Lower lobe of right lung (tissue), 2 donors: ENCODE data around the gene CSNK1D. TPM values are rescaled to one million over a fixed set of nuclear protein-coding genes. Genes with fewer than 3 reads are reported as not detected.

Experiments used
- ATAC-seq, 2 donors: fragments of 200-7000 bp; cut with Tn5 transposase; one replicate each; pipeline ENCODE4 v1.9.1; 2020 to 2022; ENCODE audit warnings: mild to moderate bottlenecking in 2 of 2, moderate library complexity in 2 of 2
- DNase-seq: peaks from one replicate; pipeline ENCODE4 v3.0.0-alpha.2; 2020
- H3K27ac ChIP-seq: fragments of 200-600 bp; one replicate; pipeline ENCODE4 v1.8.0; 2022
- H3K27me3 ChIP-seq: fragments of 200-600 bp; one replicate; pipeline ENCODE4 v1.8.0; 2022; ENCODE audit warnings: low read depth
- H3K36me3 ChIP-seq: fragments of 200-600 bp; one replicate; pipeline ENCODE4 v1.8.0; 2022; ENCODE audit warnings: mild to moderate bottlenecking
- H3K4me1 ChIP-seq: fragments of 200-600 bp; one replicate; pipeline ENCODE4 v1.8.0; 2022
- H3K4me3 ChIP-seq: fragments of 200-600 bp; one replicate; pipeline ENCODE4 v1.8.0; 2022; ENCODE audit warnings: mild to moderate bottlenecking
- H3K9me3 ChIP-seq: fragments of 200-600 bp; one replicate; pipeline ENCODE4 v1.8.0; 2022
- intact Hi-C: fragments of 100-400 bp; cut with DNase I; formaldehyde crosslinking; loops from one replicate; pipeline ENCODE4 v1.11.0; 2022
- total RNA-seq: library from RNA; stranded (reverse); fragmentation: NEBNext Ultra II Directional; extraction: Animal tissue kit (Norgen Biotek cat#: 25700); gene quantifications from one replicate; pipeline ENCODE4 v1.2.1, GENCODE V29; 2021
- TF ChIP-seq, protein P1 (sequence below): fragments of 200-600 bp; IDR thresholded peaks from one replicate; pipeline ENCODE4 v1.8.0; 2022; ENCODE audit warnings: antibody characterized with exemption, mild to moderate bottlenecking
- donor health status: DM: no; HTN: yes; CAD: no; lungs with severe emphysema.

CSNK1D gene
- total RNA-seq, 1 donor from 2014 or later = 146 TPM

DNA sequence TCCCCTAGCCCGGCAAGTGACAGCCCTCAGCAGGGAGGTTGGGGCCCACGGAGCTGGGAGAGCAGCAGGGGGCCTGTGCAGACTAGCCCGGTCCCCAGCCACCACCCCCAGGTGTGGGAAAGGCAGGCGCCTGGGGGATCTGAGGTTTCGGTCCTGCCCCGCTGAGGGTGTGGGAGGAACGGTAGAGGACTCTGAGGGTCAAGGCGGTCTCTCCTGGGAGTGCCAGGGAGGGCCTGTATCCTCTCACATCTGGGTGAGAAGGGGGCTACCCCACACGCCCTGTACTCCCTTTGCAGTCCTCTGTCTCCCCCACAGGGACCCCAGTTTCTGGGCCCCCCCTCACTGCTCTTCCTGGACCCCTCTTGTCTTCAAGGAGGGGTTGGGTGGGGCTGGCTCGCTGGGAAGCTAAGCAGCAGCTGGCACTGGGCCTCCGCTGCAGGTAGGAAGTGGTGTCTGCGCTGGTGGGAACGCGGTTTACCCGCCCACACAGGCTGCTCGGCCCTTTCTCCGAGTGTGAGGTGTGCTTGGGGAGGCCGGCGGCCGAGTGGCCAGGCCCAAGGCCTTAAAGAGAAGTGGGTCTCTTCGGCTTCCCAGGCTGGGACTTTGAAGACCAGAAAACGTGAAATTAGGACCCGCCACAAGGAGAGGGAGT is 28.5 kb upstream of the CSNK1D start:
- no peaks in the 10 kb centered on the region for H3K27me3 ChIP-seq

DNA sequence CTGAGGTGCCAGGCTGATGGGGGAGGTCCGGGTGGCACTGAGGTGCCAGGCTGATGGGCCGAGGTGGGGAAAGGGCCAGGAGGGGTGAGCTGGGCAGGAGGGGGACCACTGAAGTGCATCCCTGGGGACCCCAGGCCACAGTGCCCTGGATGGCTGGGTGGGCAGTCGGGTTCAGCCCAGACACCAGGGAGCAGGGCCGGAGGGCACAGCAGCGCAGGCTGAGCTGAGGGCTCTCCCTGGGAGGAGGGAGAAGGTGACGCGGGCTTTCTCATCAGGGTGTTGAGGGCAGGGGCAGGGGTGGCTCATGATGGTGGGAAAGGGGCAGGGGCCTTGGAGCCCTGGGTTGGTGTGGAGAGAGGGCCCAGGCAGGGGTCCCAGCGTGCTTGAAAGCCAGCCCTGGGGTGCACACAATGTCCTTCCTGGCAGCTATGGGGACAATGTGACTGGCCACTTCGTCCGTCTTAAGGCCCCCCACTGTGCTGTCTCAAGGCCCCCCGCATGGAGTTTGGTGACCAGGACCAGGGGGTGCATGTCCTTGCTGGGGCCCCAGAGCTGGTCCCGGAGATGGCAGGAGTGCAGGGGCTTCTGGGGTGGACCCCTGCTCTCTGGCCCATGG is 27.9 kb upstream of the CSNK1D start:
- no peak for ATAC-seq
- peaks cover 41% of the 10 kb centered on the region for H3K4me1 ChIP-seq
- no peaks in the 10 kb centered on the region for H3K36me3 ChIP-seq
- H3K9me3 ChIP-seq = no peaks in the 10 kb centered on the region
- no peaks in the 10 kb centered on the region for H3K27me3 ChIP-seq
- TF ChIP-seq, protein P1, sequence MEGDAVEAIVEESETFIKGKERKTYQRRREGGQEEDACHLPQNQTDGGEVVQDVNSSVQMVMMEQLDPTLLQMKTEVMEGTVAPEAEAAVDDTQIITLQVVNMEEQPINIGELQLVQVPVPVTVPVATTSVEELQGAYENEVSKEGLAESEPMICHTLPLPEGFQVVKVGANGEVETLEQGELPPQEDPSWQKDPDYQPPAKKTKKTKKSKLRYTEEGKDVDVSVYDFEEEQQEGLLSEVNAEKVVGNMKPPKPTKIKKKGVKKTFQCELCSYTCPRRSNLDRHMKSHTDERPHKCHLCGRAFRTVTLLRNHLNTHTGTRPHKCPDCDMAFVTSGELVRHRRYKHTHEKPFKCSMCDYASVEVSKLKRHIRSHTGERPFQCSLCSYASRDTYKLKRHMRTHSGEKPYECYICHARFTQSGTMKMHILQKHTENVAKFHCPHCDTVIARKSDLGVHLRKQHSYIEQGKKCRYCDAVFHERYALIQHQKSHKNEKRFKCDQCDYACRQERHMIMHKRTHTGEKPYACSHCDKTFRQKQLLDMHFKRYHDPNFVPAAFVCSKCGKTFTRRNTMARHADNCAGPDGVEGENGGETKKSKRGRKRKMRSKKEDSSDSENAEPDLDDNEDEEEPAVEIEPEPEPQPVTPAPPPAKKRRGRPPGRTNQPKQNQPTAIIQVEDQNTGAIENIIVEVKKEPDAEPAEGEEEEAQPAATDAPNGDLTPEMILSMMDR = no peak
- H3K4me3 ChIP-seq = no peak overlapping the region
- intact Hi-C loops = no loop called here
- no peak overlapping the region for H3K27ac ChIP-seq
- no peak for DNase-seq

More for the DNA sequence above, 28.5 kb upstream of the CSNK1D start:
- Histone ChIP-seq H3K4me1 (peaks cover 35% of the 10 kb centered on the region), H3K36me3 (no peaks in the 10 kb centered on the region), H3K27ac (no peak overlapping the region), H3K9me3 (no peaks in the 10 kb centered on the region), H3K4me3 (no peak overlapping the region)
- TF ChIP-seq, protein P1 = no peak
- ATAC-seq (no peak), DNase-seq (no peak)
- intact Hi-C loops = no loop called here

DNA sequence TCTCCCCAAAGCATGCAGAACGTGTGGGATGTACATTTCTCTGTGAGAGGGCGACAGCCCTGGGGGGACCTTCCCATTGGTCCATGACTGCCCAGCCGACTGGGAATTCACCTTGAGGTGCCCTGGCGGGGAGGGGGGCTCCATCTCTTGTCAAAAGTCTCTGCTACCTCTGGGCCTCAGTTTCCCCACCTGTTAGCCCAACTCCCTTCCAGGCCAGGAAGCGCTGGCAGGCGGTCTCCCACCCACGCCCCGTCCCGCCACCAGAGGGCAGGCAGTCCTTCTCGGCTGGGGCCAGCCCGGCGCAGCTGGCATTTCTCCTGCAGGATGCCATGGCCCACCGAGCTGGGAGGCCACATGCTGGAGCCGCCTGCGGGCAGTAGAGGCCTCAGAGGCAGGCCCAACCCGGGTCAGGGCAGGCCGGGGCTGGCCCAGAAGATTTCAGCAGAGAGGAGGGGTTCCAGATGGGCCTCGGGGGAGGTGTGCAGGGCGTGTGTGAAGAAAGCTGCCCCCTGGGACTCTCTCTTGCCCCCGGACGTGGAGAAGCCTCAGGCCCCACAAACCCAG is 27.3 kb upstream of the CSNK1D start:
- H3K27me3 ChIP-seq = no peaks in the 10 kb centered on the region
- H3K4me3 ChIP-seq = no peak overlapping the region
- peaks cover 46% of the 10 kb centered on the region for H3K4me1 ChIP-seq
- no peaks in the 10 kb centered on the region for H3K36me3 ChIP-seq
- H3K9me3 ChIP-seq = no peaks in the 10 kb centered on the region
- ATAC-seq = no peak
- TF ChIP-seq, protein P1 = peak; percentile 79
- H3K27ac ChIP-seq = no peak overlapping the region
- intact Hi-C loops = no loop called here
- DNase-seq = peak; percentile 82

DNA sequence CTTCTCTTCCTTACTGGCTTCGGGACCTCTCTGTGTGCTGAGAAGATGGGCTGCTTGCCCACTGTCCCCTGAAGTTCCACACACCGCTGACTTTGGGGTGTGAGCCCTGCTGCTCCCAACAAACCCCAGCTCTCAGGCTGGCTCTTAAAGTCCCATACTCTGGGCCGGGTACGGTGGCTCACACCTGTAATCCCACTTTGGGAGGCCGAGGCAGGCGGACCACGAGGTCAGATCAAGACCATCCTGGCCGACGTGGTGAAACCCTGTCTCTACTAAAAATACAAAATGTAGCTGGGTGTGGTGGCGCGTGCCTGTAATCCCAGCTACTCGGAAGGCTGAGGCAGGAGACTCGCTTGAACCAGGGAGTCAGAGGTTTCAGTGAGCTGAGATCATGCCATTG is 26.7 kb upstream of the CSNK1D start:
- peaks cover 52% of the 10 kb centered on the region for H3K4me1 ChIP-seq
- no peak for ATAC-seq
- intact Hi-C loops = no loop called here
- H3K27me3 ChIP-seq = no peaks in the 10 kb centered on the region
- H3K27ac ChIP-seq = no peak overlapping the region
- TF ChIP-seq, protein P1 = no peak
- no peak overlapping the region for H3K4me3 ChIP-seq
- no peaks in the 10 kb centered on the region for H3K9me3 ChIP-seq
- no peak for DNase-seq
- H3K36me3 ChIP-seq = no peaks in the 10 kb centered on the region

DNA sequence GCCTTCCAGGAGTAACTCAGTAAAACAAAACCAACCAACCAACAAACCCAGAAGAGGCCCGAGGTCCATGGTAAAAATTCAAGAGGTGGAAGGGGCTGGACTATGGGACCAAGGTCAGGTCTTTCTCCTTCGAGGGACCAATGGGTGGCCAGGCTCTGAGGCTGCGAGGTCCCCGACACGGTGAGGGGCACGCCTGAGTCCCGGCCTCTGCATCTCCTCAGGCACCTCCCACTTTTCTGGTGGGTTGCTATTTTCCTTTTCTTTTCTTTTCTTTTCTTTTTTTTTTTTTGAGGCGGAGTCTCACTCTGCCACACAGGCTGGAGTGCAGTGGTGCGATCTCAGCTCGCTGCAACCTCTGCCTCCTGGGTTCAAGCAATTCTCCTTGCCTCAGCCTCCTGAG is 26.0 kb upstream of the CSNK1D start:
- TF ChIP-seq, protein P1 = no peak
- Histone ChIP-seq H3K4me1 (peaks cover 54% of the 10 kb centered on the region), H3K27ac (no peak overlapping the region), H3K4me3 (no peak overlapping the region), H3K36me3 (no peaks in the 10 kb centered on the region), H3K27me3 (no peaks in the 10 kb centered on the region), H3K9me3 (no peaks in the 10 kb centered on the region)
- ATAC-seq = no peak
- DNase-seq = no peak
- intact Hi-C loops = no loop called here
